GM21529 (cell line): Measurements from ENCODE around the gene ACTR5.
A peak's percentile ranks its signal among the peaks of the same experiment; 100 is the strongest.

Experiments
- ATAC-seq: cut with Tn5 transposase; IDR thresholded peaks from one replicate; pipeline ENCODE4 v1.9.1; 2021; ENCODE audit not compliant: unreplicated experiment

Gene ACTR5

DNA sequence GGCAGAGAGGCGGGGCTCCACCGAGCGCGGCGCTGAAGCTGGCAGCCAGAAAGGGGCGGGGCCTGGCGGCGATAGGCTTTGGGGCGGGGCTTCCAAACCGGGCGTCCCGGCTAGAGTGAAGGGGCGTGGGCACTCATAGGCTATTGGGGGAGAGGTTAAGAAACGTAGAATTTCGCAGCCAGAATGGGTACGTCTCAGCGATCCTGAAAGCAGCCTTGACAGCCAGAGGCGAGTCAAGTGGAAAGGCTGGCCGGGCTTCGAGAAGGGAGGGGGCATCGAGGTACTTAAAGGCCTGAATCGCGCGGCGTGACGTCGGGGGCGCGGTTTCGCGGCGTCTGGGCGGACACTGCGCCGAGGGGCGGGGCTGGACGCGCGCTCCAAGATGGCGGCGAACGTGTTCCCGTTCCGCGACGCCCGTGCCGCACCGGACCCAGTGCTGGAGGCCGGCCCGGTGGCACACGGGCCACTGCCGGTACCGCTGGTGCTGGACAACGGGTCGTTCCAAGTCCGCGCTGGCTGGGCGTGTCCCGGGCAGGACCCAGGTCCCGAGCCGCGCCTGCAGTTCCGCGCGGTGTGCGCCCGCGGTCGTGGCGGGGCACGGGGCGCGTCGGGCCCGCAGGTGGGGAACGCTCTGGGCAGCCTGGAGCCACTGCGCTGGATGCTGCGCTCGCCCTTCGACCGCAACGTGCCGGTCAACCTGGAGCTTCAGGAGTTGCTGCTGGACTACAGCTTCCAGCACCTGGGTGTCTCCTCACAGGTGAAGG, at the start of gene ACTR5:
Gene ACTR5, plus strand, starts transcription at position 364 of the 764 bp plus-strand sequence. Its CDS starts 19 bp downstream, at position 383.
- ATAC-seq: peak; percentile 80

DNA sequence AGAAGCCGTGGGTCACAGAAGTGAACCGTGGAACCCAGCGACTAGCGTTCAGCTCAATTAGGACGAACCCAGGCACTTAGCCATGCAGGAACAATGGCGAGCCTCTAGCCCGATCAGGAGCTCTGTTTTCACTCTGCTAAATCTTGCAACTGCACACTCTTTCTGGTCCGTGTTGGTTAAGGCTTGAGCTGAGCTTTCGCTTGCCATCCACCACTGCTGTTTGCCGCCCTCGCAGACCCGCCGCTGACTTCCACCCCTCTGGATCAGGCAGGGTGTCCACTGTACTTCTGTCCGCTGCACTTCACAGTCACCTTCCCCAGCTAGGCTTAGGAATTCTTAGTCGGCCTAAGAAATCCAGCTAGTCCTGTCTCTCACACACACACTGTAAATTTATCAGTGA, 49.7 kb upstream of the ACTR5 start:
- ATAC-seq: no peak

DNA sequence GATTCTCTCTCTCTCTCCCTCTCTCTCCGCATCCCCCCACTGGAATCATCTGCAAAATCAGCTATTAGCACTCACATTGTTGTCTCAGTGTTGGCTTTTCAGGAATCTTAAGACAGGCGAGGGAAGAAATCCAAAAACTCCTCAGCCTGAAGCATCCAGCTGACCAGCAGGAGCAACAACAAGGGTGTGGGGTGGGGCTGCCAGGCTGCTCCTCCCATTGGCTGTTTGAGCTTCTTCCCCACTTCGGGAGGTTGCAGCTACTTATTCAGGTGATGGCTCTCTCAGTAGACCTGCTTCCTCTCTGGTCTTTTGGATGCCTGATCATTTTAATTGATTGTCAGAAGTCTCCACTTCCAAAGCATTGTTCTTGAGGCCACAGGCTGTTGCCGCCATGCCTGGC, 48.1 kb upstream of the ACTR5 start:
- ATAC-seq: no peak

DNA sequence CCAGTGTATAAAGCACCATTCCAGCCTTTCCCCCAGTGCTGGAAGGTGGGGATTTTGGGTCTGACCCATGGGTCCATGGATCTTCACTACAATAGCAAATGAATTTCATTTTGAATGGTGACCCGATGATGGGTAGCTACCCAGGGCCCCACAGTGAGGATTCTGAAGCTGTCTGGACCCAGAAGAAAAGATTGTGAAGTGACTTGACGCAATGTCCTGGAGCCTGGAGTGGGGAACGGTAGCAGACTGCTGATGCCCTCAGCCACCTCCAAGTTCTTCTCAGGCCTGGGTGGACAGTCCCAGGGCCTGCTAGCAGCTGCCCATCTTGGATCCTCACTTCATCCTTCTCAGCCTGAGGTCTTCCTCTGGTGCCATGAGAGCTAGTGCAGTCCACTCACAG, 47.3 kb upstream of the ACTR5 start:
- no peak for ATAC-seq

DNA sequence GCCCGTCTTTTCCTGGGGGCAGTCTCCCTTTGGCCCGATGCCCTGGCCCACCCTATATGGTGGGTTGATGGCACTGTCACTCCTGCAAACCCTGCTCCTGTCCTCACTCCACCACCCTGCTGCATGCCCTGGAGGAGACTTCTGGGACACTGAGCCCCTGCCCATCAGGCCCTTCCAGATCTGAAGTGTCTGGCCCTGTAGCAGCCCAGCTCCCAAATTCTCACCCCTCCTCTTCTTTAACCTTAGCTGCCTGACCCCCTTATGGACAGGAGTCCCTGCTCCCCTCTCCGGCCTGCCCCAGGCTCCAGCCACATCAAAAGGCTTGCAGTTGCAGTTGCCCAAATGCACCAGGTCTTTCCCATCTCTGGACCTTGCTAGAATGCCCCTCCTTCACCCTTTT, 44.7 kb upstream of the ACTR5 start:
- no peak for ATAC-seq

DNA sequence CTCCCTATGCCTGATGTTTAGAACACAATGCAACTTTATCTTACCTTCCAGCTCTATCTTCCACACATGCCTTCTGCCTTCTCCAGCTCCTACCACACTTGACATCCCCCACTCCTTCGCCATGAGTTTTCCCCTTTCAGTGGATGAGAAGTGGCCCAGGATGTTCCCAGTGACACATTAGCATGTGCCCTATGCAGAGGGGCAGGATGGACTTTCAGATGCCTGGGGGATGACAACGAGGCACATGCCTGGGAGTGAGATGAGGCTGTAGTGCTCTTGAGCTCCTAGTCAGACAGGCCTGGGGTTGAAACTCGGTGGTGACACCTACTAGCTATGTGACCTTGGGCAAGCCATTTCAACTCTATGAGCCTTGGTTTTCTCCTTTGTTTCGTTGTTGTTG, 44.1 kb upstream of the ACTR5 start:
- no peak for ATAC-seq

DNA sequence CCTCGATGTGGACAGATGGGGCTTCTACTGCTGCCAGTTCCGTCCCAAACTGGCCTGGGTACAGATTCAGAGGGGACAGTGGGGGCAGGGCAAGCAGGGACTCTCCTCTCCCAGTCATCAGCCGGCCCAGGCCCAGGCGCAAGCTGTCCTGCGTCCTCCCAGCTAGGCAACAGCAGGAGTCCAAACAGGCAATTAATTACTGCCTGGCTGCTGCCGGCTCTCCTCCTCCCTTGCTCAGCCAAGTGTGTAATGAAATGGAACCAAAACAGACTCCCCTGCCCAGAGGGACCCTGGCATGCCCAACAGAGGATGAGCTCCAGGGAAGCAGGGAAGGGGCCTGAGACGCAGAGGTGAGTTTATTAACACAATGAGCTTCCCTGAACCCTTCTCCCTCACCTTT, 41.8 kb upstream of the ACTR5 start:
- no peak for ATAC-seq

DNA sequence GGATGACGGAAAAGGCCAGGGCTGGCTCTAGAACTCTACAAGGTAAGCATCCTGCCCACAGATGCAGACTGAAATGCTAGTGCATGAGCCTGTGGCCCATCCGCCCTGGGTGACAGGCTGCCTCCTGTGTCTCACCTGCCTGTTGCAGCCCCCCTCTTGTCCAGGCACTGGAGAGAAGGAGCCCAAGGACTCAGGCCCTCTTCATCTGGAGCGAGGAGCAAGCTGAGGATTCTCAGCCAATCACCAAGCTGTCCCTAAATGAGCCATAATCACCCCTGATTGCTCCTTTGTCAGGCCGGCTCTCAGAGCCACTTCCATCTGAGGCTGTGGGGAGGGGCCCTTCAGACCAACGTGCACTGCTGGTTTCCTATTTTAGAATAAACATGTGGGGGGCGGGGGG, 34.0 kb upstream of the ACTR5 start:
- no peak for ATAC-seq

DNA sequence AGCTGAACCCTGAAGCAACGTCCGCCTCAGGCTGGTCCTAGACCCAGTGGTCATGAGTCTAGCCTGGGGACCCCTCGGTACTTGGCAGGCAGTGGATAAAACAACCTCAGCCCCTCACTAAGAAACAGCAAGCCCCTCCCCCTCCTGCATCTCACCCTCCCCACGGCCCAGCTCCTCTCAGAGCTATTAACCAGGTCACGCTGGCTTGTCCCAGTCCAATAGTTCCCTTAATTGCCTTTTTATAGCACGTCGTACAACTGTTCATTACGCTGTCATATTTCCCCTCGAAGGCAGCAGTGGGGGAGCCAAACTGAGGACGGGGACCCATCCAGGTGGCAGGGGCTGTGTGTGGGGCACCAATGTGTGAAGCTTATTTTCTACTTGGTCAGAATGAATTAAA, 32.6 kb upstream of the ACTR5 start:
- no peak for ATAC-seq

DNA sequence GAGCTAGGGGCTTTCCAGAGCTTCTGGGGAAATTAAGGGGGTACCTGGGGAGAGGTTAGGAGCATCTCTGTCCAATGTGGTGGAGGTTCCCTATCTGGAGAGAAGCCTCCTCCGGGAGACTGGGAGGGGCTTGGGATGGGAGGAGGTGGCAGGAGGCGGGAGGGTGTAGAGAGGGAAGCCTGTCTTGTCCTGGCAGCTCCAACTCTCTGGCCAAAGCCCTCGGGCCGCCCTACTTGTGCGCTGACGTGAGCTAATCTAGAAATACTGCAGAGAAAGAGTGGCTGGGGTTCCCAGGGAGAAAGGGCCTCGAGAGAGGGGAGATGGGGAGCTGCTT, 25.6 kb upstream of the ACTR5 start:
- no peak for ATAC-seq

DNA sequence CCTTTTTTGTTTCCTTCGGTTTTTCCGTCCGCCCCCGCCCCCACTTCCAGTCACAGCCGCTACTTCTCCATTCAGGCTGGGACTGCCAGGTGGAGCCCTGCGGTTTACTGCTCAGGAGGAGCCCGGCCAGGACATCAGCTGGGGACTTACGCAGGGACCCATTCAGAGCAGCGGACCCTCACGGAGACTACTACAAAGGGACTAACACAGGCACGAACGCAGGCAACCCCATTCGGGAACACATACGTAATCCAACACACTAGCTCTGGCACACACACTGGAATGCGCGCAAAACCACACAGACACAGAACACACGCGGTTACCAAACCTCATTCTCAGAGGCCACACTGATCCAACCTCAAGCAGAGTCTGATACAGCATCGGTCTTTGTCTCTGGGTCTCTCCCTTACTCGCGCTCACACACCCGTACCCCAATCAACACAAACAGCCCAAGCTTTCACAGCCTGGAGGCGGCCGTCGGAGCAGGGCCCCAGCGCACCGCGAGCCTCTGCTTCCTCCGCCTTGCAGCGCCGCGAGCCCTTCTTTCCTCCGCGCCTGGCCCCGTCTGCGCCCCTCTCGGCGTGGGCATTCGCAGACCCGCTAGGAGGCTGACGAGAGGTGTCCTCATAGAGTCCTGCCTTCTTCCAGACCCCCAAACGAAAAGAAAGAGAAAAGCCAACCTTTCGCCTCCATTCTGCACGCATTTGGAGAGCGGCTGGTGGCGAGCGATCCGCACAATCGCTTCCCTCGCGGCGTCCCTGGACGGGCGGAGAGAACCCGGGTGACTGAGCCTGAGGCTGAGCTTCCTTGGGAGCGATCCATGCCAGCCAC, 25.0 kb upstream of the ACTR5 start:
- ATAC-seq: no peak

DNA sequence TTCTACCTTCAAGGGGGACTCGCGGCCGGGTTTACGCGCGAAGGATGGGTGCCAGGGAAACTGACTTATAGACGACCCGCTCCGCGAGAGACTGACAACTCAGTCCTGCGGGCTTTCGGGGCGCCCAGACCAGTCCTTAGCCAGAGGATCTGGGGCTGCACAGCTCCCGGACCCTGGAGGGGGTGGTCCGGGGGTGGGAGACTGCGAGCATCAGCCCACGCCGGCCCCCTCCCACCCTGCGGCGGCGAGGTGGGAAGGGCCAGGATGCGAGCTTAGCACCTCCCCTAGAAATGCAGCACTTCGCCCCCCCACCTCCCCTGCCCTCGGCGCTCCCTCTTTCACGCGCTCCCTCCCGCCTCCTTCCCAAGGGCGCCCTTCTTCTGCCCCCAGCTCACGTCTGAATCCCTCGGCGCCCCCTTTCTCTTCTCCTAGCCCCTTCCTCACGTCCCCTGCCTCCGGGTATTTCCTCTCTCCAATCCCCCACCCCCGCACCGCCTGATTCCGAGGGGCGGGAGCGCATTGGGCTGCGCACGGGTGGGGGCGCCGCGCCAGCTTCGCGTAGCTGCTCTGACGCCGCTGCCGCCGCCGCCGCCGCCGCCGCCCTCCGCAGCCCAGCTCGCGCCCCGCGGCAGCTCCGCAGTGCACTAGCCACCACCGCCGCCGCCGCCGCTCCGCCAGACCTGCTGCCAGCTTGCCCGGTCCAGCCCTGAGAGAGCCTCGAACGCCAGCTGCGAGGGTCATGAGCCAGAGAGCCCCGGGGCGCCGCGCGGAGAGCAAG, 24.2 kb upstream of the ACTR5 start, which contains the start of gene SLC32A1:
Gene SLC32A1, plus strand, starts transcription at position 639 of the 778 bp plus-strand sequence. CDS start 239 bp downstream, outside the sequence.
- no peak for ATAC-seq

DNA sequence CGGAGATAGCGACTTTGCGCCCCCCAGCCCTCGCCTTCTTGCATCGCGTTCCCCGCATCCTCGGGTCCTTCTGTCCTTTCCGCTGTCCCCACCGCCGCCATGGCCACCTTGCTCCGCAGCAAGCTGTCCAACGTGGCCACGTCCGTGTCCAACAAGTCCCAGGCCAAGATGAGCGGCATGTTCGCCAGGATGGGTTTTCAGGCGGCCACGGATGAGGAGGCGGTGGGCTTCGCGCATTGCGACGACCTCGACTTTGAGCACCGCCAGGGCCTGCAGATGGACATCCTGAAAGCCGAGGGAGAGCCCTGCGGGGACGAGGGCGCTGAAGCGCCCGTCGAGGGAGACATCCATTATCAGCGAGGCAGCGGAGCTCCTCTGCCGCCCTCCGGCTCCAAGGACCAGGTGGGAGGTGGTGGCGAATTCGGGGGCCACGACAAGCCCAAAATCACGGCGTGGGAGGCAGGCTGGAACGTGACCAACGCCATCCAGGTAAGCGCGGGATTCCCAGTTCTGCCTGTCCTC, 23.6 kb upstream of the ACTR5 start:
- no peak for ATAC-seq

DNA sequence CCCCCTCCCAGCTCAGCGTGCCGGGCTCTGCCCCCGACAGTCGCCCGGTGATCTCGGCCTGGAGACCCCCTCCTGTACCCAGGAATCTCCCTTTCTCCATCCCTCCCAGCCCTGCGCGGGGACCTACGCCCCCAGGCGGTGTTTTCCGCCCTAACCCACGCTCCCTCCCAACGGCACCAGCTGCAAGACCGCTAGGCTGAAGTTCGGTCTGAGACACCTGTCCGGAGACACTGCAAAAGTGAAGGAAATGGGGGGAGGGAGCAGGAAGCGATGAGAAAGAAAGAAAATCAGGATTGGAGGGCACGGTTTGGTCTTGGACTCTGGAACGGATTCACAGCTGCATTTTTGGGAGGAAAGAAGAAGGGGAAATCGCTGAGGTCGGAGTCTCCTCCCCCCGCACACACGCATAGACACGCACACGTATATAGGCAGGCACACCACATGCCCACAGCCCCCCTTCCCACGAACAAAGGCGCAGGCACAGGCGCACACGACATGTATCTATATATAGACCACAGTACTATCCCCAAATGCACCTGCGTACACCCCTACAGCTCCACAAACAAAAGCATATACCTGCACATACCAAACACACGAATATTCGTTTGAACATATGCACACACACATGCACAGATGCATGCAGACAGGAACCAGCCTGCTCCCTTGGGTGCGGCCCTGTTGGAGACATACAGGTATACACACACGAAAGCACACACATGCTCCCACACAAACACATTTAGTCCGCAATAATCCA, 22.9 kb upstream of the ACTR5 start:
- ATAC-seq: no peak

DNA sequence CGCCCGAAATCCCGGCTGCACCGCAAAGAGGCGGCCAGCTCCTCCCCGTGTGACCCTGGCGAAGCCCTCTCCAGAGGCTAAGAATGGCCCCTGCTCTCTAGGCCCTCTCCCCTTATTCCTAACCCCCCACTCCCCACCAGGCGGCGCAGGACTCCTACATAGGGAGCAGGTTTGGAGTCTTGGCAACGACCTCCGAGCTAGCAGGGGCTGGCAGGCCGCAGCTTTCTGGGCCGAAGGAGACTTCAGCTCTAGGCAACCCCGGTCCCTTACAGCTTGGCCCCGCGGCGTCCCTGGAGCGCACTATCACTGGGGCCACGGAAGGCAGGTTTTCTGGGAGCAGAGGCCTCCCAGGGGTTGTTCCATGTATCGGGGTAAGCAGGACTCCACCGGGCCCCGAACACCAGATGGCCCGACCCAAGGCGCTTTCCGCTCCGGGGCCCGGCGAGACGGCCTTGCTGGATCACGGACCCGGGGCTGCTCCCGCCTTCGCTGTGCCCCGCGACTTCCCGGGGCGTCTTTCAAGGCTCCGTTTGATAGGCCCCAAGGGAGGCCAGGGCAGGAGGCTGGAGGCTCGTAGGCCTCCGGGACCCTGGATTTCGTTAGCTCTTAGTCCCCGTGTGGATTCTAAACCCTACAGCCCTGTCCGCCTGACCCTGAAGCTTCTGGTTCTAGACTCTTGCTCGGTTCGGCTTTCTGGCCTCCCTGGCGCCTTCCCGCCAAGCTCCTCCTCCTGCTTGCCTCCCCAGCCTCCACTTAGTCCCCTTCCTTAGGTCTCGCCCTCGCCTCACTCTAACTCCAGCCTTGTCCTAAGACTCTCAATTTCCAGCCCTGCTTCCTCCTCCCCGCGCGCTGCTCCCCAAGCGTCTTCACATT, 22.1 kb upstream of the ACTR5 start:
- no peak for ATAC-seq

DNA sequence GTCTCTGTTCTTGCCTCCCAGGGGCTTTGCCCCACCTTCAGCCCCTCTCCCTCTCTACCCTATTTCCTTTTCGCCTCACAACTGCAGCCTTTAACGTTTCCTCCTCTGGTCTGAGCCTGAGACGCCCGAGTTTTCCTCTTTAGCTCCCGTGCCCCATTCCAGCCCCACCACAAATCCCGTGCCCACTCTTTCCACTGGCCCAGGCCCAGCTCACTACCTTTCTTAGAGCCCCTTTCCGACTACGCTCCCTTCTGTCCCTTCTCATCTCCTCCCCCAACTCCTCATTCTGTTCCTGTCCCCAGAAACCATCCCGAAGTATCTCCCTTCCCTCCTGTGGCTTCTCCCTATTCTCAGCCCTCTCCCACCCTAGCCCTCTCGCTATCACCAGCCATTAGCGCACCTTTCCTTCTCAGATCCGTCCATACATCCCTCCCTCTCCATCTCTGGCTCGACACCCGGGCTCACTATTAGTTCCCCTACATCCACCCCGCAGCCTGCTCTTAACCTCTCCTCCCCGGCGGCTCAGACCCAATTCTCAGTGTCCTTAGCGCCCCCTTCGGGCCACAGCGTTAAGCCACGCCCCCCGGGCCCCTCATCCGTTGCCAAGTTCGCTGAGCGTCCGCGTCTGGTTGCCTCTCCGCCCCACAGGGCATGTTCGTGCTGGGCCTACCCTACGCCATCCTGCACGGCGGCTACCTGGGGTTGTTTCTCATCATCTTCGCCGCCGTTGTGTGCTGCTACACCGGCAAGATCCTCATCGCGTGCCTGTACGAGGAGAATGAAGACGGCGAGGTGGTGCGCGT, 21.3 kb upstream of the ACTR5 start:
- no peak for ATAC-seq

DNA sequence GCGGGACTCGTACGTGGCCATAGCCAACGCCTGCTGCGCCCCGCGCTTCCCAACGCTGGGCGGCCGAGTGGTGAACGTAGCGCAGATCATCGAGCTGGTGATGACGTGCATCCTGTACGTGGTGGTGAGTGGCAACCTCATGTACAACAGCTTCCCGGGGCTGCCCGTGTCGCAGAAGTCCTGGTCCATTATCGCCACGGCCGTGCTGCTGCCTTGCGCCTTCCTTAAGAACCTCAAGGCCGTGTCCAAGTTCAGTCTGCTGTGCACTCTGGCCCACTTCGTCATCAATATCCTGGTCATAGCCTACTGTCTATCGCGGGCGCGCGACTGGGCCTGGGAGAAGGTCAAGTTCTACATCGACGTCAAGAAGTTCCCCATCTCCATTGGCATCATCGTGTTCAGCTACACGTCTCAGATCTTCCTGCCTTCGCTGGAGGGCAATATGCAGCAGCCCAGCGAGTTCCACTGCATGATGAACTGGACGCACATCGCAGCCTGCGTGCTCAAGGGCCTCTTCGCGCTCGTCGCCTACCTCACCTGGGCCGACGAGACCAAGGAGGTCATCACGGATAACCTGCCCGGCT, 20.6 kb upstream of the ACTR5 start:
- ATAC-seq: no peak

DNA sequence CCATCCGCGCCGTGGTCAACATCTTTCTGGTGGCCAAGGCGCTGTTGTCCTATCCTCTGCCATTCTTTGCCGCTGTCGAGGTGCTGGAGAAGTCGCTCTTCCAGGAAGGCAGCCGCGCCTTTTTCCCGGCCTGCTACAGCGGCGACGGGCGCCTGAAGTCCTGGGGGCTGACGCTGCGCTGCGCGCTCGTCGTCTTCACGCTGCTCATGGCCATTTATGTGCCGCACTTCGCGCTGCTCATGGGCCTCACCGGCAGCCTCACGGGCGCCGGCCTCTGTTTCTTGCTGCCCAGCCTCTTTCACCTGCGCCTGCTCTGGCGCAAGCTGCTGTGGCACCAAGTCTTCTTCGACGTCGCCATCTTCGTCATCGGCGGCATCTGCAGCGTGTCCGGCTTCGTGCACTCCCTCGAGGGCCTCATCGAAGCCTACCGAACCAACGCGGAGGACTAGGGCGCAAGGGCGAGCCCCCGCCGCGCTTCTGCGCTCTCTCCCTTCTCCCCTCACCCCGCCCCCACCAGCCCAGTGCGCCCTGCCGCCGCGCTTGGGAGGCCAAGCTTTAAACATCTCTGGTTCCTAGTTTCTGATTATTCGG, 20.0 kb upstream of the ACTR5 start:
- no peak for ATAC-seq
